Osteocyte (in vitro differentiated cells): ENCODE data around the gene LIPF. TPM values are rescaled to one million over a fixed set of nuclear protein-coding genes. Genes with fewer than 3 reads are reported as not detected.
A peak's percentile ranks its signal among the peaks of the same experiment; 100 is the strongest.

ENCODE experiments used
- DNase-seq: peaks from one replicate; pipeline ENCODE4 v3.0.0; 2021; ENCODE audit warnings: mixed read lengths; ENCODE audit not compliant: unreplicated experiment; ENCODE audit errors: extremely low spot score
- H3K27ac Mint-ChIP-seq: one replicate; pipeline ENCODE4 v1.8.0; 2021; ENCODE audit warnings: mild to moderate bottlenecking, mixed read lengths; ENCODE audit not compliant: unreplicated experiment
- H3K27me3 Mint-ChIP-seq: one replicate; pipeline ENCODE4 v1.8.0; 2021; ENCODE audit warnings: mixed read lengths; ENCODE audit not compliant: unreplicated experiment
- H3K36me3 Mint-ChIP-seq: one replicate; pipeline ENCODE4 v1.8.0; 2021; ENCODE audit warnings: mixed read lengths; ENCODE audit not compliant: unreplicated experiment
- H3K4me1 Mint-ChIP-seq: one replicate; pipeline ENCODE4 v1.8.0; 2021; ENCODE audit warnings: mixed read lengths; ENCODE audit not compliant: unreplicated experiment
- H3K4me3 Mint-ChIP-seq: one replicate; pipeline ENCODE4 v1.8.0; 2021; ENCODE audit warnings: mild to moderate bottlenecking, moderate library complexity, mixed read lengths; ENCODE audit not compliant: unreplicated experiment
- H3K9me3 Mint-ChIP-seq: one replicate; pipeline ENCODE4 v1.8.0; 2021; ENCODE audit warnings: mixed read lengths; ENCODE audit not compliant: unreplicated experiment
- CTCF ChIP-seq: fragments of 200-600 bp; sonication (generic); IDR thresholded peaks from 2 replicates; pipeline ENCODE4 v1.5.0; 2021; ENCODE audit warnings: antibody characterized with exemption, mild to moderate bottlenecking, moderate library complexity
- total RNA-seq: library from RNA; stranded (reverse); gene quantifications from 2 replicates; pipeline ENCODE4 v1.2.1, GENCODE V29; 2021

The LIPF gene
- total RNA-seq, 1 donor from 2014 or later, result not detected

- no peak for DNase-seq
- H3K4me1 Mint-ChIP-seq, result peaks cover 11% of the 10 kb centered on the region
- H3K36me3 Mint-ChIP-seq, result no peaks in the 10 kb centered on the region
- H3K27me3 Mint-ChIP-seq, result no peaks in the 10 kb centered on the region
- H3K4me3 Mint-ChIP-seq, result no peak overlapping the region
- H3K9me3 Mint-ChIP-seq, result no peaks in the 10 kb centered on the region
- TF ChIP-seq CTCF, result no peak
- no peak overlapping the region for H3K27ac Mint-ChIP-seq
These were observed 17.1 kb upstream of the LIPF start for GRCh38 chr10:88647061-88647615.

DNA sequence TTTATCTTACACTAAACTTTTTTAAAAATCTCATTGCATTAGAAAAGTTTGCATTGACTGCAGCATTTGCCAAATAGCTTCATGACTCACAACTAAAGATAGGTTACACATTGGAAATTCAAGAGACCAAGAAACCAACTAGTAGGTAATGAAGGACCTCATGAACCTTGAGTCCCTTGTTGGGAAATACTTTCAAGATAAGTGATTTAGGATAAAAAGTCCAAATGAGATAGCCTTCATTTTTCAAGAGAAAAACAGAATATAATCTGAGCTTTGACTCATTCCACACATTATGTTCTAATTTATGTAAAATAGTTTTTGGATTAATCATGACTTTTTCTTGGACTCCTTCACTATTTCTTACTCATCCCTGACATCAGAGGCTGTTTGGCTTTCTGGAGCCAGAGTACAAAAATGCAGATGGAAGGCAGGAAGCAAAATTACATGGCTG lies 13.1 kb upstream of the LIPF start:
- no peak for DNase-seq
- H3K27ac Mint-ChIP-seq, result peak overlapping the region; percentile 45
- no peak for TF ChIP-seq CTCF
- H3K9me3 Mint-ChIP-seq, result no peaks in the 10 kb centered on the region
- no peaks in the 10 kb centered on the region for H3K36me3 Mint-ChIP-seq
- H3K27me3 Mint-ChIP-seq, result no peaks in the 10 kb centered on the region
- H3K4me1 Mint-ChIP-seq, result peaks cover 20% of the 10 kb centered on the region
- H3K4me3 Mint-ChIP-seq, result no peak overlapping the region

GRCh38 chr10:88652616-88653015 lies 11.6 kb upstream of the LIPF start:
- H3K4me3 Mint-ChIP-seq, result no peak overlapping the region
- no peaks in the 10 kb centered on the region for H3K27me3 Mint-ChIP-seq

GRCh38 chr10:88657901-88658300 lies 6.3 kb upstream of the LIPF start:
- Mint-ChIP-seq H3K27me3 (no peaks in the 10 kb centered on the region), H3K36me3 (no peaks in the 10 kb centered on the region), H3K9me3 (no peaks in the 10 kb centered on the region), H3K27ac (peak overlapping the region; percentile 58), H3K4me3 (no peak overlapping the region), H3K4me1 (peaks cover 30% of the 10 kb centered on the region)
- TF ChIP-seq CTCF, result no peak
- no peak for DNase-seq

More at GRCh38 chr10:88652616-88653015, 11.6 kb upstream of the LIPF start:
- Mint-ChIP-seq H3K36me3 (no peaks in the 10 kb centered on the region), H3K27ac (peak overlapping the region; percentile 50), H3K4me1 (peaks cover 25% of the 10 kb centered on the region), H3K9me3 (no peaks in the 10 kb centered on the region)
- no peak for DNase-seq
- no peak for TF ChIP-seq CTCF

- TF ChIP-seq CTCF, result no peak
- no peaks in the 10 kb centered on the region for H3K27me3 Mint-ChIP-seq
- H3K9me3 Mint-ChIP-seq, result no peaks in the 10 kb centered on the region
- no peaks in the 10 kb centered on the region for H3K36me3 Mint-ChIP-seq
- H3K4me1 Mint-ChIP-seq, result peaks cover 29% of the 10 kb centered on the region
- no peak overlapping the region for H3K27ac Mint-ChIP-seq
- DNase-seq, result no peak
- no peak overlapping the region for H3K4me3 Mint-ChIP-seq
These were observed 4.3 kb upstream of the LIPF start for GRCh38 chr10:88659725-88660597.
